VCaP (cell line): ENCODE data around the gene NRXN2.

Experiments used
- H3K27ac ChIP-seq: fragments of 450-650 bp; 2 replicates; pipeline ENCODE4 v1.5.1; 2017
- TF ChIP-seq, protein P1 (sequence below): fragments of 450-650 bp; conservative IDR thresholded peaks from 2 replicates; pipeline ENCODE4 v1.5.1; 2017; ENCODE audit warnings: mild to moderate bottlenecking, moderate library complexity

Gene NRXN2

GRCh38 chr11:64643256-64643881, 79.6 kb downstream of the NRXN2 start:
- H3K27ac ChIP-seq: peak overlapping the region; percentile 44; the same call in 1 of the 2 replicates
- TF ChIP-seq, protein P1, sequence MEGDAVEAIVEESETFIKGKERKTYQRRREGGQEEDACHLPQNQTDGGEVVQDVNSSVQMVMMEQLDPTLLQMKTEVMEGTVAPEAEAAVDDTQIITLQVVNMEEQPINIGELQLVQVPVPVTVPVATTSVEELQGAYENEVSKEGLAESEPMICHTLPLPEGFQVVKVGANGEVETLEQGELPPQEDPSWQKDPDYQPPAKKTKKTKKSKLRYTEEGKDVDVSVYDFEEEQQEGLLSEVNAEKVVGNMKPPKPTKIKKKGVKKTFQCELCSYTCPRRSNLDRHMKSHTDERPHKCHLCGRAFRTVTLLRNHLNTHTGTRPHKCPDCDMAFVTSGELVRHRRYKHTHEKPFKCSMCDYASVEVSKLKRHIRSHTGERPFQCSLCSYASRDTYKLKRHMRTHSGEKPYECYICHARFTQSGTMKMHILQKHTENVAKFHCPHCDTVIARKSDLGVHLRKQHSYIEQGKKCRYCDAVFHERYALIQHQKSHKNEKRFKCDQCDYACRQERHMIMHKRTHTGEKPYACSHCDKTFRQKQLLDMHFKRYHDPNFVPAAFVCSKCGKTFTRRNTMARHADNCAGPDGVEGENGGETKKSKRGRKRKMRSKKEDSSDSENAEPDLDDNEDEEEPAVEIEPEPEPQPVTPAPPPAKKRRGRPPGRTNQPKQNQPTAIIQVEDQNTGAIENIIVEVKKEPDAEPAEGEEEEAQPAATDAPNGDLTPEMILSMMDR: 0 out of 2 replicates have a peak, but pooled peaks have one; percentile 18

DNA sequence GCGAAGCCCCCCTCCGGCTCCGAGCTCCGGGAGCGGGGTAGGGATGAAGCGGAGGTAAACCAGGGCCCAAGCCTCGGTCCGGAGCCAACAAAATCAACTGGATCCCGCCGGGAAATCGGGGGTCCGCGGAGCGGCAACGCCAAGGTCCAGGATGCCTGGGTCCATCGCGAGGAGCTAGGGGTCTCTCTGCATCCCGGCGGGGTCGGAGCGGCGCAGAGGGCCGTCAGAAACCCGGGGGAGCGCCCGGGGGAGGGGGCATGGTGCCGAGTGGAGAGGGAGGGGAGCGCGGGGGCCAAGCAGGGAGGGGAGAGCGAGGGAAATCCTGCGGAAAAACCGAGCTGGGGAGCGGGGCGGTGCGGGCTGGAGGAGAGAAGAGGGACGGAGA, 80.1 kb downstream of the NRXN2 start:
- TF ChIP-seq, protein P1: no peak
- peak overlapping the region; percentile 44; the same call in 1 of the 2 replicates for H3K27ac ChIP-seq

DNA sequence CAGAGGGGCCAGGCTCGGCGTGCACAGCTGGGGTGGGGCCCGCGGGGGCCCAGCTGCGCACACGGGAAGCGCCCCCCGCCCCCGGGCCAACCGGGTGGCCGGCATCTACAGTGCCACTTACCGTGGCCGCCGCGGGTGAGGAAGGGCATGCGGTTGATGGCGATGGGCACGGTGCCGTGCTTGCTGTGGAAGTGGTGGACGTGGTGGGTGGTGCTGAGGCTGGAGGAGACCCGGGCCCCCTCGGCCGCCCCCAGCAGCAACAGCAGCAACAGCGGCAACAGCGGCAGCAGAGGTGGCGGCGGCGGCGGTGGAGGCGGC, 80.6 kb downstream of the NRXN2 start:
- TF ChIP-seq, protein P1: no peak
- H3K27ac ChIP-seq: peak overlapping the region; percentile 44; the same call in 1 of the 2 replicates

GRCh38 chr11:64641596-64642417, 81.2 kb downstream of the NRXN2 start:
- H3K27ac ChIP-seq: peak overlapping the region; percentile 44; the same call in 1 of the 2 replicates
- TF ChIP-seq, protein P1: no peak

DNA sequence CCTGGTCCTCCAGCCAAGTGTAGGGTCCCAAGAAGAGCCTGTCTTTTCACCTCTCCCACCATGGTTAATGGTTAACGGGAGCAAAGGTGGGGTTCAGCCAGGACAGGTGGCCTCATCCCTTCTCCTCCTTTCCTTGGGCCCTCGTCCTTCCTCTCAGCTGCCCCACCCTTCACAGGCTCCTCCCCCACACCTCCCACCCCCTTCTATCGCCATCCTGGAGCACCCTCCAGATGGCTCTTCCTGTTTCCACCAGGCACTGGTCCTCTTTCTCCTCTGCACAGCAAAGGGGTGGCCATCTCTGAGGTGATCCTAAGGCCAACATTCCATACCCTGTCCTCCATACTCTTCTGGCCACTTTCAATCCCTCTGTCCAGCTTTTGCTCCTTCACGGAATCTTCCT, 83.1 kb downstream of the NRXN2 start:
- H3K27ac ChIP-seq: no peak overlapping the region
- TF ChIP-seq, protein P1: no peak

GRCh38 chr11:64638829-64639228, 84.2 kb downstream of the NRXN2 start:
- TF ChIP-seq, protein P1: no peak
- no peak overlapping the region for H3K27ac ChIP-seq

DNA sequence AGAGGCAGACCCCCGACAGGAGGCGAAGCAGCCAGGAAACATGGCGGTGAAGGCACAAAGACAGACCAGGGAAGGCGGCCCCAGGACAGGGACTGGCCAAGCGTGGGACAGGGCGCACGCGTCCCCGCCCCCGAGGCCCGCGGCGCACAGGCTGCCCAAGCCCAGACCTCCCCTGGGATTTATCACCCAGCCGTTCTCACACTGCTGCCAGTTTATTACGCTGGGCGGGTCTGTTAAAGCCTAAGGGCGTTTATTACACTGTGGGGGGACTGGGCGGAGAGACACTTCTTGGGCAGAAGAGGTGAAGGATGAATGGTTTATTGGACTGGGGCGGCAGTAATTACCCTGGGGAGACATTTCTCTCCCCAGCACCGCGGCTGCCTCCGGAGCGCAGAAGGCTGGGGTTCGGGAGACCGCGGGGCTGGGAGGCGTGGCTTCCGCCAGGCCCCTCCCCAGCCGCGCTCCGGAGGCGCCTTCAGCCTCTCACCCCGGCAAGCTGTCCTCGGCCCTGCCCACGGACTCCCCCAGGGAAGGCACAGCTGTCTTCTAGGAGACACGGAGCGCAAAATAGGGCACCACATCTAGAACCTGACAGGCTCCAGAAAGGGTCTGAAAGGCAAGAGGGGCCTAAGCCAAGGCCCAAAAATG, 84.9 kb downstream of the NRXN2 start:
- H3K27ac ChIP-seq: no peak overlapping the region
- TF ChIP-seq, protein P1: no peak
